A549 (cell line): ENCODE data around the gene ELOVL3.

Experiments used
- RAD21 ChIP-seq, 2 experiments: fragments of >200 bp in 1 of 2; sonication (Bioruptor Twin) in 1 of 2; formaldehyde crosslinking in 1 of 2; IDR thresholded peaks in 1 of 2; conservative IDR thresholded peaks in 1 of 2; 2 replicates in 1 of 2; 3 replicates in 1 of 2; pipeline ENCODE4 v1.6.1; 2012 to 2018; ENCODE audit warnings: inconsistent platforms in 1 of 2
- REST ChIP-seq: fragments of 200-600 bp; sonication (generic); IDR thresholded peaks from 2 replicates; pipeline ENCODE4 v1.6.1; 2016; ENCODE audit warnings: antibody characterized with exemption, mild to moderate bottlenecking, moderate library complexity
- RFX5 ChIP-seq: fragments of 450-650 bp; IDR thresholded peaks from 2 replicates; pipeline ENCODE4 v1.7.1; 2014; ENCODE audit warnings: antibody characterized with exemption, mild to moderate bottlenecking, moderate library complexity
- TF ChIP-seq, protein P1 (sequence below): fragments of >200 bp; sonication (Bioruptor Twin); formaldehyde crosslinking; IDR thresholded peaks from 3 replicates; pipeline ENCODE4 v1.5.1; 2016

- TF ChIP-seq REST: no peak
- TF ChIP-seq, protein P1, sequence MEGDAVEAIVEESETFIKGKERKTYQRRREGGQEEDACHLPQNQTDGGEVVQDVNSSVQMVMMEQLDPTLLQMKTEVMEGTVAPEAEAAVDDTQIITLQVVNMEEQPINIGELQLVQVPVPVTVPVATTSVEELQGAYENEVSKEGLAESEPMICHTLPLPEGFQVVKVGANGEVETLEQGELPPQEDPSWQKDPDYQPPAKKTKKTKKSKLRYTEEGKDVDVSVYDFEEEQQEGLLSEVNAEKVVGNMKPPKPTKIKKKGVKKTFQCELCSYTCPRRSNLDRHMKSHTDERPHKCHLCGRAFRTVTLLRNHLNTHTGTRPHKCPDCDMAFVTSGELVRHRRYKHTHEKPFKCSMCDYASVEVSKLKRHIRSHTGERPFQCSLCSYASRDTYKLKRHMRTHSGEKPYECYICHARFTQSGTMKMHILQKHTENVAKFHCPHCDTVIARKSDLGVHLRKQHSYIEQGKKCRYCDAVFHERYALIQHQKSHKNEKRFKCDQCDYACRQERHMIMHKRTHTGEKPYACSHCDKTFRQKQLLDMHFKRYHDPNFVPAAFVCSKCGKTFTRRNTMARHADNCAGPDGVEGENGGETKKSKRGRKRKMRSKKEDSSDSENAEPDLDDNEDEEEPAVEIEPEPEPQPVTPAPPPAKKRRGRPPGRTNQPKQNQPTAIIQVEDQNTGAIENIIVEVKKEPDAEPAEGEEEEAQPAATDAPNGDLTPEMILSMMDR: no peak
- no peak for TF ChIP-seq RFX5
- TF ChIP-seq RAD21 (conservative IDR thresholded peaks at IDR 0.05 in 1 of 2, IDR thresholded peaks at IDR 0.05 in 1 of 2): no peak
Observed at GRCh38 chr10:102275343-102275742, 49.2 kb downstream of the ELOVL3 start.
